ENCODE measurements around the gene OR4D1. TPM values are rescaled to one million over a fixed set of nuclear protein-coding genes. Genes with fewer than 3 reads are reported as not detected.

Gene OR4D1
- total and polyA plus RNA-seq, 9 of the 15 experiments (the other 6 are each of a cell fraction or from before 2014, with no cell fraction given), result not detected

DNA sequence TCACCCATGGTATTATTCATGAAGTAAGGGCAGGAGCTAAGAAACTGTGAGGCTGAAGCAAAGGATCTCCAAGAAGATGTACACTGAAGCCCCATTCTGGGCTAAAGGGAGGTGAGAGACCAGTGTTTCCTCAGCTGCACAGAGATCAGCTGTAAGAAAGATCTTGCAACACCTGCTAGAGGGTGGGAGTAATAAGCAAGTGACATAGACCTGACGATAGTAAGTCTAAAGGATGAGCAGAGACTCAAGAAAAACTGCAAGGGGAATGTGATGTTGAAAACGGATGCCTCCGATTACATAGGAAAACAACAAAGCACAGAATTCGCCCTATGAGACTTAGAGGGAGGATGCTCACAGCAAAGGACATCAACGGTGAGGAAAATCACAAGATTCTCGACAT lies 18.5 kb downstream of the OR4D1 start, which contains the start of gene OR4D2:
Gene OR4D2 (plus strand): TSS at position 301 of the 400 bp plus-strand sequence. CDS start 2,674 bp downstream, outside the sequence.
- no peak within 1 kb of the TSS for H3K4me2 ChIP-seq (ENCODE audit: insufficient read depth, low read length)
- H3K27me3 ChIP-seq (ENCODE audit: control insufficient read depth in 2 of 2, insufficient read depth in 2 of 2, low read length in 2 of 2), result peaks cover 21 to 38% of the 10 kb centered on the region in 2 experiments

More for the DNA sequence above, 18.5 kb downstream of the OR4D1 start, which contains the start of gene OR4D2:
- Histone ChIP-seq H3K9me3 (replicated peaks; ENCODE audit: control insufficient read depth, insufficient read depth, low read depth, low read length) (no peaks in the 10 kb centered on the region), H3K36me3 (ENCODE audit: control insufficient read depth, insufficient read depth, low read length) (no peaks in the 10 kb centered on the region), H3K4me3 (no peak within 1 kb of the TSS), H4K20me1 (replicated peaks; ENCODE audit: control insufficient read depth, insufficient read depth, low read length) (no peaks in the 10 kb centered on the region; the same call in 1 of the 2 replicates), H3K9me1 (ENCODE audit: control insufficient read depth, insufficient read depth, low read length) (no peaks in the 10 kb centered on the region), H2AFZ (ENCODE audit: low read depth, low read length) (no peak within 1 kb of the TSS), H3K4me1 (replicated peaks in 1 of 2; ENCODE audit: control insufficient read depth in 2 of 2, insufficient read depth in 2 of 2, low read length in 2 of 2) (no peaks in the 10 kb centered on the region), H3K9ac (ENCODE audit: insufficient read depth in 1 of 2, low read depth in 2 of 2, low read length in 2 of 2) (no peak within 1 kb of the TSS), H3K79me2 (ENCODE audit: control insufficient read depth, insufficient read depth, low read length) (no peaks in the 10 kb centered on the region), H3K27ac (ENCODE audit: extremely low read depth, low read depth, low read length) (no peak within 1 kb of the TSS)
- TF ChIP-seq ZZZ3 (IDR thresholded peaks at IDR 0.05) (no peak), ZSCAN29 (IDR thresholded peaks at IDR 0.05) (no peak), TCF7L2 (IDR thresholded peaks at IDR 0.05; ENCODE audit: low read depth, low read length) (no peak), TBL1XR1 (IDR thresholded peaks at IDR 0.05; ENCODE audit: low read length in 2 of 2) (no peak), ZNF561 (CRISPR knock-in tag; conservative IDR thresholded peaks at IDR 0.05) (no peak), EWSR1 (IDR thresholded peaks at IDR 0.05; ENCODE audit: borderline replicate concordance, low read depth, partially characterized antibody) (no peak), SIN3B (IDR thresholded peaks at IDR 0.05; ENCODE audit: low read depth) (no peak), FOXK1 (CRISPR knock-in tag; IDR thresholded peaks at IDR 0.05; ENCODE audit: borderline replicate concordance) (no peak), TAF1 (IDR thresholded peaks at IDR 0.05; ENCODE audit: control insufficient read depth, extremely low read depth, insufficient read depth, low read length, severe bottlenecking) (no peak)
- TF ChIP-seq, protein P1, sequence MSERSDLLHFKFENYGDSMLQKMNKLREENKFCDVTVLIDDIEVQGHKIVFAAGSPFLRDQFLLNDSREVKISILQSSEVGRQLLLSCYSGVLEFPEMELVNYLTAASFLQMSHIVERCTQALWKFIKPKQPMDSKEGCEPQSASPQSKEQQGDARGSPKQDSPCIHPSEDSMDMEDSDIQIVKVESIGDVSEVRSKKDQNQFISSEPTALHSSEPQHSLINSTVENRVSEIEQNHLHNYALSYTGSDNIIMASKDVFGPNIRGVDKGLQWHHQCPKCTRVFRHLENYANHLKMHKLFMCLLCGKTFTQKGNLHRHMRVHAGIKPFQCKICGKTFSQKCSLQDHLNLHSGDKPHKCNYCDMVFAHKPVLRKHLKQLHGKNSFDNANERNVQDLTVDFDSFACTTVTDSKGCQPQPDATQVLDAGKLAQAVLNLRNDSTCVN (CRISPR knock-in tag; IDR thresholded peaks at IDR 0.05), result no peak
- TF ChIP-seq, protein P2, sequence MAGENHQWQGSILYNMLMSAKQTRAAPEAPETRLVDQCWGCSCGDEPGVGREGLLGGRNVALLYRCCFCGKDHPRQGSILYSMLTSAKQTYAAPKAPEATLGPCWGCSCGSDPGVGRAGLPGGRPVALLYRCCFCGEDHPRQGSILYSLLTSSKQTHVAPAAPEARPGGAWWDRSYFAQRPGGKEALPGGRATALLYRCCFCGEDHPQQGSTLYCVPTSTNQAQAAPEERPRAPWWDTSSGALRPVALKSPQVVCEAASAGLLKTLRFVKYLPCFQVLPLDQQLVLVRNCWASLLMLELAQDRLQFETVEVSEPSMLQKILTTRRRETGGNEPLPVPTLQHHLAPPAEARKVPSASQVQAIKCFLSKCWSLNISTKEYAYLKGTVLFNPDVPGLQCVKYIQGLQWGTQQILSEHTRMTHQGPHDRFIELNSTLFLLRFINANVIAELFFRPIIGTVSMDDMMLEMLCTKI (IDR thresholded peaks at IDR 0.05; ENCODE audit: partially characterized antibody), result no peak
- POLR2A ChIA-PET, result no interaction called here
- DNase-seq (ENCODE audit: extremely low read depth in 1 of 4, low spot score in 3 of 4) (no peak), FAIRE-seq (no peak), ATAC-seq (no peak)
- CTCF ChIA-PET (ENCODE audit: low intra/inter-chr PET ratio), result no interaction called here
- intact Hi-C loops (cut with micrococcal nuclease) (no loop called here), in situ Hi-C loops (cut with MboI) (loop anchor here (5.0 kb wide), 1 partner anchor 39 kb away; no protein-coding TSS in a partner anchor)
- BruUV-seq (replicated peaks), result no TSS peak
- WGBS (ENCODE audit: insufficient coverage, low coverage, missing lambda C conversion rate), result 0% methylated on average over 6 of the region's 6 CpGs
